Keratinocyte (primary cell): ENCODE measurements around the gene GALR3. TPM values are rescaled to one million over a fixed set of nuclear protein-coding genes. Genes with fewer than 3 reads are reported as not detected.

Source experiments
- DNase-seq: peaks from one replicate; pipeline ENCODE4 v3.0.0-alpha.2; 2011; ENCODE audit warnings: low read depth, missing footprints, low spot score
- FAIRE-seq: peaks from 2 replicates; lab custom pipeline; 2011; peaks lifted over from hg19 to GRCh38; lab: Jason Lieb, UNC
- H2AFZ ChIP-seq: 2 replicates; pipeline ENCODE4 v1.6.0; 2012; ENCODE audit warnings: low read length, control low read depth, inconsistent platforms; ENCODE audit not compliant: control insufficient read depth
- H3K27ac ChIP-seq: 2 replicates; pipeline ENCODE4 v1.5.1; 2011; ENCODE audit warnings: low read length; ENCODE audit not compliant: control insufficient read depth, insufficient read depth
- H3K27me3 ChIP-seq: 3 replicates; pipeline ENCODE4 v1.6.0; 2011; ENCODE audit warnings: low read length; ENCODE audit not compliant: control insufficient read depth, insufficient read depth; ENCODE audit errors: extremely low read depth
- H3K36me3 ChIP-seq, 2 experiments: 2 replicates in 1 of 2; 3 replicates in 1 of 2; pipeline ENCODE4 v1.5.1; 2011; ENCODE audit warnings: low read length in 2 of 2, mild to moderate bottlenecking in 1 of 2; ENCODE audit not compliant: control insufficient read depth in 2 of 2, insufficient read depth in 2 of 2; ENCODE audit errors: extremely low read depth in 1 of 2
- H3K4me1 ChIP-seq: 3 replicates; pipeline ENCODE4 v1.5.1; 2011; ENCODE audit warnings: low read length; ENCODE audit not compliant: control insufficient read depth, insufficient read depth; ENCODE audit errors: extremely low read depth
- H3K4me2 ChIP-seq: 3 replicates; pipeline ENCODE4 v1.6.0; 2011; ENCODE audit warnings: low read depth, low read length; ENCODE audit not compliant: control insufficient read depth, insufficient read depth; ENCODE audit errors: extremely low read depth
- H3K4me3 ChIP-seq, 3 experiments: fragments of 200-600 bp in 1 of 3; sonication (generic) in 1 of 3; 2 replicates in 2 of 3; 3 replicates in 1 of 3; pipeline ENCODE4 v1.5.1; 2011 to 2016; ENCODE audit warnings: low read length in 3 of 3, mild to moderate bottlenecking in 3 of 3, control low read depth in 2 of 3, inconsistent platforms in 1 of 3, low read depth in 1 of 3, mixed read lengths in 1 of 3, mixed run types in 1 of 3, moderate library complexity in 1 of 3; ENCODE audit not compliant: control insufficient read depth in 2 of 3, insufficient read depth in 2 of 3; ENCODE audit errors: extremely low read depth in 1 of 3
- H3K79me2 ChIP-seq: 2 replicates; pipeline ENCODE4 v1.6.0; 2012; ENCODE audit warnings: low read length; ENCODE audit not compliant: control insufficient read depth, insufficient read depth
- H3K9ac ChIP-seq: 3 replicates; pipeline ENCODE4 v1.6.0; 2011; ENCODE audit warnings: low read length; ENCODE audit not compliant: control insufficient read depth, insufficient read depth; ENCODE audit errors: extremely low read depth
- H3K9me1 ChIP-seq: 3 replicates; pipeline ENCODE4 v1.6.0; 2011; ENCODE audit warnings: low read length; ENCODE audit not compliant: control insufficient read depth, insufficient read depth; ENCODE audit errors: extremely low read depth
- H3K9me3 ChIP-seq: 2 replicates; pipeline ENCODE4 v1.5.1; 2012; ENCODE audit warnings: low read depth, low read length; ENCODE audit not compliant: control insufficient read depth
- H4K20me1 ChIP-seq: 3 replicates; pipeline ENCODE4 v1.6.0; 2011; ENCODE audit warnings: low read length; ENCODE audit not compliant: control insufficient read depth, insufficient read depth; ENCODE audit errors: extremely low read depth
- CTCF ChIP-seq, 3 experiments: IDR thresholded peaks in 1 of 3; conservative IDR thresholded peaks in 1 of 3; optimal IDR thresholded peaks in 1 of 3; 2 replicates in 2 of 3; 3 replicates in 1 of 3; pipeline versions ENCODE3 to v1.5.1; 2011; ENCODE audit warnings: low read length in 3 of 3, mild to moderate bottlenecking in 3 of 3, moderate library complexity in 2 of 3, control low read depth in 1 of 3, inconsistent platforms in 1 of 3; ENCODE audit not compliant: insufficient read depth in 2 of 3; ENCODE audit errors: extremely low read depth in 1 of 3
- EZH2 ChIP-seq: IDR thresholded peaks from one replicate; pipeline ENCODE4 v1.6.1; 2012; ENCODE audit warnings: inconsistent platforms, mild to moderate bottlenecking, low read length, moderate library complexity
- dilution Hi-C: fragments of 300-500 bp; cut with MboI; formaldehyde crosslinking; loops from one replicate; pipeline ENCODE4 v1.7.0; 2020; ENCODE audit warnings: low sequenced_read_pairs; ENCODE audit not compliant: extremely low pct_ligation_motif_present
- polyA plus RNA-seq, 5 experiments: library from polyadenylated mRNA; depleted of rRNA in 3 of 5; stranded (reverse) in 3 of 5; stranded (forward) in 1 of 5; unstranded in 1 of 5; fragments of >200 nt; gene quantifications; 1 replicate in 1 of 5; 2 replicates in 3 of 5; 3 replicates in 1 of 5; pipeline versions ENCODE4 v1.2.1 to v1.2.3, GENCODE V29; 2011 to 2012; ENCODE audit warnings: missing spikeins in 2 of 5, low read depth in 1 of 5, low replicate concordance in 1 of 5

The GALR3 gene
- polyA plus RNA-seq, 1 donor (not counting 4 experiments of a cell fraction or from before 2014, with no cell fraction given): not detected

DNA sequence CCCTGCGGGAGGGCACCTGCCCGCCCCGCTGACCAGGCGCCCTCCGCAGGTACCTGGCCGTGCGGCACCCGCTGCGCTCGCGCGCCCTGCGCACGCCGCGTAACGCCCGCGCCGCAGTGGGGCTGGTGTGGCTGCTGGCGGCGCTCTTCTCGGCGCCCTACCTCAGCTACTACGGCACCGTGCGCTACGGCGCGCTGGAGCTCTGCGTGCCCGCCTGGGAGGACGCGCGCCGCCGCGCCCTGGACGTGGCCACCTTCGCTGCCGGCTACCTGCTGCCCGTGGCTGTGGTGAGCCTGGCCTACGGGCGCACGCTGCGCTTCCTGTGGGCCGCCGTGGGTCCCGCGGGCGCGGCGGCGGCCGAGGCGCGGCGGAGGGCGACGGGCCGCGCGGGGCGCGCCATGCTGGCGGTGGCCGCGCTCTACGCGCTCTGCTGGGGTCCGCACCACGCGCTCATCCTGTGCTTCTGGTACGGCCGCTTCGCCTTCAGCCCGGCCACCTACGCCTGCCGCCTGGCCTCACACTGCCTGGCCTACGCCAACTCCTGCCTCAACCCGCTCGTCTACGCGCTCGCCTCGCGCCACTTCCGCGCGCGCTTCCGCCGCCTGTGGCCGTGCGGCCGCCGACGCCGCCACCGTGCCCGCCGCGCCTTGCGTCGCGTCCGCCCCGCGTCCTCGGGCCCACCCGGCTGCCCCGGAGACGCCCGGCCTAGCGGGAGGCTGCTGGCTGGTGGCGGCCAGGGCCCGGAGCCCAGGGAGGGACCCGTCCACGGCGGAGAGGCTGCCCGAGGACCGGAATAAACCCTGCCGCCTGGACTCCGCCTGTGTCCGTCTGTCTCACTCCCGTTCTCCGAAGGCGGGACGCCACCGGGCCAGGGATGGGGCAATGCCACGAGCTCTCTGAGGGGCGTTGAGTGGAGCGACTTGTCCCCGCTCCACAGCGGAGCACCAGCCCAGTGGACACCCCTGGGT lies 1.8 kb downstream of the GALR3 start:
- Histone ChIP-seq H3K4me1 (no peaks in the 10 kb centered on the region), H3K4me2 (peak overlapping the region; percentile 39), H3K27me3 (peaks cover 22% of the 10 kb centered on the region), H3K36me3 (peaks cover 2 to 3% of the 10 kb centered on the region in 2 experiments), H4K20me1 (no peaks in the 10 kb centered on the region), H3K9me3 (no peaks in the 10 kb centered on the region), H3K9ac (no peak overlapping the region), H3K27ac (no peak overlapping the region), H3K9me1 (no peaks in the 10 kb centered on the region), H2AFZ (peak overlapping the region; percentile 43), H3K4me3 (peak overlapping the region in 1 of 3 experiments; percentile 26), H3K79me2 (no peaks in the 10 kb centered on the region)
- TF ChIP-seq CTCF (optimal IDR thresholded peaks at IDR 0.05 in 1 of 3, IDR thresholded peaks at IDR 0.05 in 1 of 3, conservative IDR thresholded peaks at IDR 0.05 in 1 of 3; ENCODE audit: extremely low read depth in 1 of 3, insufficient read depth in 2 of 3, low read length in 3 of 3) (peak in 1 of 3 experiments; percentile 40), EZH2 (no peak)
- DNase-seq (no peak), FAIRE-seq (no peak)
- dilution Hi-C loops: no loop called here

- DNase-seq (no peak), FAIRE-seq (no peak)
- no peak for TF ChIP-seq CTCF (optimal IDR thresholded peaks at IDR 0.05 in 1 of 3, IDR thresholded peaks at IDR 0.05 in 1 of 3, conservative IDR thresholded peaks at IDR 0.05 in 1 of 3; ENCODE audit: extremely low read depth in 1 of 3, insufficient read depth in 2 of 3, low read length in 3 of 3)
- no peak for TF ChIP-seq EZH2
- Histone ChIP-seq H4K20me1 (no peaks in the 10 kb centered on the region), H3K9me3 (no peaks in the 10 kb centered on the region), H3K4me1 (no peaks in the 10 kb centered on the region), H2AFZ (no peak overlapping the region), H3K4me3 (no peak overlapping the region), H3K79me2 (no peaks in the 10 kb centered on the region), H3K9ac (no peak overlapping the region), H3K9me1 (no peaks in the 10 kb centered on the region), H3K36me3 (peaks cover 12 to 15% of the 10 kb centered on the region in 2 experiments), H3K27ac (no peak overlapping the region), H3K4me2 (no peak overlapping the region), H3K27me3 (peaks cover 16% of the 10 kb centered on the region)
- dilution Hi-C loops: no loop called here
These were observed 3.9 kb downstream of the GALR3 start for GRCh38 chr22:37827056-37827455.
